Vagina (tissue), 2 donors: ENCODE measurements around the gene JCAD.

Source experiments
- POLR2A ChIP-seq, 2 donors: fragments of 450-650 bp; IDR thresholded peaks; one replicate each; pipeline ENCODE4 v1.6.1; 2017; ENCODE audit warnings: antibody characterized with exemption in 2 of 2, mild to moderate bottlenecking in 2 of 2, moderate library complexity in 2 of 2
- TF ChIP-seq, protein P1 (sequence below), 3 experiments: fragments of 450-650 bp in 2 of 3; fragments of 200-600 bp in 1 of 3; sonication (generic) in 1 of 3; IDR thresholded peaks; one replicate each; pipeline ENCODE4 v1.5.1; 2017 to 2019; ENCODE audit warnings: antibody characterized with exemption in 3 of 3, mild to moderate bottlenecking in 2 of 3, moderate library complexity in 2 of 3

DNA sequence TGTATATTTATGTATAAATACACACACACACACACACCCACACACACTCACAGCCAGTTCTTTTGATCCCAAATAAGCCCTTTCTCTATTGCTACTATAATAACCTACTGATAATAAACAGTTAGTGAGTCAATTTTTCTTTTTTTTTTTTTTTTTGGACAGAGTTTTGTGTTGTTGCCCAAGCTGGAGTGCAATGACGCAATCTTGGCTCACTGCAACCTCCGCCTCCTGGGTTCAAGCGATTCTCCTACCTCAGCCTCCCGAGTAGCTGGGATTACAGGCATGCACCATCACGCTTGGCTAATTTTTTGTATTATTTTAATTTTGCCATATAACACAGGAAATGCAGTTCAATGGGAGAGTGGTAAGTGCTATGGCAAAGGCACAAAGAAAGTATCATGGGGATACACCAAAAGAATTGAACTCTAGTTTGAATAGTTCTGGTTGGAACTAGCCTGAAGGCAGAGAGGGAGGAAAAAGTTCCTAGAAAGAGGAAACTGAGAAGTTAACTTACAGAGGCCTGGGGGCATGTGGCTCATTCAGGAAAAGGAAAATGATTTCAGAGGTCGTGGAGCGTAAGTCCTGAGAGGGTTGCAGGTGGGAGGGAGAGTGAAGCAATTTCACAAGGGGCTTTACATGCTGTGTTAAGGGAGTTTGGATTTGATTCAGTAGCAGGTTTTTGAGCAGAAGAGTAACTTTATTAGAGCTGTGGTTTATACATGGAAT lies 44.4 kb upstream of the JCAD start:
- TF ChIP-seq POLR2A (IDR thresholded peaks at IDR 0.05) = no peak
- TF ChIP-seq, protein P1, sequence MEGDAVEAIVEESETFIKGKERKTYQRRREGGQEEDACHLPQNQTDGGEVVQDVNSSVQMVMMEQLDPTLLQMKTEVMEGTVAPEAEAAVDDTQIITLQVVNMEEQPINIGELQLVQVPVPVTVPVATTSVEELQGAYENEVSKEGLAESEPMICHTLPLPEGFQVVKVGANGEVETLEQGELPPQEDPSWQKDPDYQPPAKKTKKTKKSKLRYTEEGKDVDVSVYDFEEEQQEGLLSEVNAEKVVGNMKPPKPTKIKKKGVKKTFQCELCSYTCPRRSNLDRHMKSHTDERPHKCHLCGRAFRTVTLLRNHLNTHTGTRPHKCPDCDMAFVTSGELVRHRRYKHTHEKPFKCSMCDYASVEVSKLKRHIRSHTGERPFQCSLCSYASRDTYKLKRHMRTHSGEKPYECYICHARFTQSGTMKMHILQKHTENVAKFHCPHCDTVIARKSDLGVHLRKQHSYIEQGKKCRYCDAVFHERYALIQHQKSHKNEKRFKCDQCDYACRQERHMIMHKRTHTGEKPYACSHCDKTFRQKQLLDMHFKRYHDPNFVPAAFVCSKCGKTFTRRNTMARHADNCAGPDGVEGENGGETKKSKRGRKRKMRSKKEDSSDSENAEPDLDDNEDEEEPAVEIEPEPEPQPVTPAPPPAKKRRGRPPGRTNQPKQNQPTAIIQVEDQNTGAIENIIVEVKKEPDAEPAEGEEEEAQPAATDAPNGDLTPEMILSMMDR (IDR thresholded peaks at IDR 0.05) = no peak
